ENCODE results near the gene PTPRN2.

The PTPRN2 gene

DNA sequence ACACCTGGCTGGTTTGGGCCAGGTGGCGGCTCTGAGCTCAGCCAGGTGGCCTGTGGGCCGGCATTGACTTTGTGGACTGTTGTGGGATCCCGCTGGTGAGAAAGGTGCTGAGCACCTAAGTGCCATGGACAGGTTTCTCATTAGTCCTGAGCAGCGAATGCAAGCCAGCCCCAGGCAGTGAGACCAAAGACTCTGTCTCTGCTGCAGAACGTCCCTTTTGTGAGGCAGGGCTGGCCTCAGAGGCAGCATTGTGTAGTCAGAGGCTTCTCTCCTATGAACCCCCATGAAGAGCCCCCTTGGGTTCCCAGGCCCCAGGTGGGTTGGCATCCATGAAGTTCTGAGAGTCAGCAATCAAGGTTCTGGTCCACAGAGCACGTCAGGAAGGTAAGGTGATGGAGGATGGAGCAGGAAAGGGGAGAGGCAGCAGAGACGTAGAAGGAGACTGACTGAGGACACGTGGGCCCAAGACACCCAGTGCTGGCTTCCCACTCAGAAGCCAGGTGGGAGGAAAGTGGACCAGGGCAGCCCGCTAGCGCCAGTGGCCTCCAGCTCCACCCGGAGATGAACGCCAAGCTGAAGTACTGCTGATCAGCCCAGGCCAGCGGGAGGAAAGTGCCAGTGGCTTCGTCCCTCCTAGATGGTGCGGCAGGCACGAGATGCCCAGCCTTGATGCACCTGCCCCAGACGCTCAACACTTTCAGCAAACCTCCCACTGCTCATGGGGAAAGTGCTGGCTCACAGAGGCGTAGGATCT lies 19.2 kb upstream of the PTPRN2 start:
- Mint-ChIP-seq H3K4me1 (peaks cover 31% of the 10 kb centered on the region), H3K9me3 (no peaks in the 10 kb centered on the region), H3K27ac (peak overlapping the region; percentile 45), H3K4me3 (no peak overlapping the region), H3K27me3 (ENCODE audit: low read depth, poor library complexity) (peaks cover 3% of the 10 kb centered on the region), H3K36me3 (ENCODE audit: low read depth) (peaks cover 14% of the 10 kb centered on the region)
- no peak for DNase-seq
- TF ChIP-seq, protein P1, sequence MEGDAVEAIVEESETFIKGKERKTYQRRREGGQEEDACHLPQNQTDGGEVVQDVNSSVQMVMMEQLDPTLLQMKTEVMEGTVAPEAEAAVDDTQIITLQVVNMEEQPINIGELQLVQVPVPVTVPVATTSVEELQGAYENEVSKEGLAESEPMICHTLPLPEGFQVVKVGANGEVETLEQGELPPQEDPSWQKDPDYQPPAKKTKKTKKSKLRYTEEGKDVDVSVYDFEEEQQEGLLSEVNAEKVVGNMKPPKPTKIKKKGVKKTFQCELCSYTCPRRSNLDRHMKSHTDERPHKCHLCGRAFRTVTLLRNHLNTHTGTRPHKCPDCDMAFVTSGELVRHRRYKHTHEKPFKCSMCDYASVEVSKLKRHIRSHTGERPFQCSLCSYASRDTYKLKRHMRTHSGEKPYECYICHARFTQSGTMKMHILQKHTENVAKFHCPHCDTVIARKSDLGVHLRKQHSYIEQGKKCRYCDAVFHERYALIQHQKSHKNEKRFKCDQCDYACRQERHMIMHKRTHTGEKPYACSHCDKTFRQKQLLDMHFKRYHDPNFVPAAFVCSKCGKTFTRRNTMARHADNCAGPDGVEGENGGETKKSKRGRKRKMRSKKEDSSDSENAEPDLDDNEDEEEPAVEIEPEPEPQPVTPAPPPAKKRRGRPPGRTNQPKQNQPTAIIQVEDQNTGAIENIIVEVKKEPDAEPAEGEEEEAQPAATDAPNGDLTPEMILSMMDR (IDR thresholded peaks at IDR 0.05): no peak

DNA sequence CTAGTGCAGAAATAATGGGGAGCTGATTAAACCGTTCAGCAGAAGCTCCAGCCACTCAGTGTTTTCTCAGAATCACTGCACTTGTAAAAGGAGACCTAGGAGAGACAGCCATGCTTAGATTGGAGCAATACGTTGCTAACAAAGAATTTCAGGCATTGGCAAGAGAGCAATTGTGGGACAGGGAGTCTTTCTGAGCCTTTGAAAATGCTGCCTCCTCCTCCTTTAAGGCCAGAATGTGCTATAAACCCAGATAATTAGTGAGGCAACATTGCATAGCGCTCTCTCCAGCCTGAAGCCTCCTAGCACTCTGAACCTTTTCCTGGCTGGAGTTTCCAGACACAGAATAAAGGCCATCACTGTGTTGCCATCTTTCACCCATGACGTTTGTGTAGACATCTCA lies 18.5 kb upstream of the PTPRN2 start:
- peaks cover 31% of the 10 kb centered on the region for H3K4me1 Mint-ChIP-seq
- peaks cover 14% of the 10 kb centered on the region for H3K36me3 Mint-ChIP-seq (ENCODE audit: low read depth)
- TF ChIP-seq, protein P1 (IDR thresholded peaks at IDR 0.05): no peak
- no peak overlapping the region for H3K4me3 Mint-ChIP-seq
- peak overlapping the region; percentile 85 for H3K27ac Mint-ChIP-seq
- no peak for DNase-seq
- peaks cover 3% of the 10 kb centered on the region for H3K27me3 Mint-ChIP-seq (ENCODE audit: low read depth, poor library complexity)
- no peaks in the 10 kb centered on the region for H3K9me3 Mint-ChIP-seq

DNA sequence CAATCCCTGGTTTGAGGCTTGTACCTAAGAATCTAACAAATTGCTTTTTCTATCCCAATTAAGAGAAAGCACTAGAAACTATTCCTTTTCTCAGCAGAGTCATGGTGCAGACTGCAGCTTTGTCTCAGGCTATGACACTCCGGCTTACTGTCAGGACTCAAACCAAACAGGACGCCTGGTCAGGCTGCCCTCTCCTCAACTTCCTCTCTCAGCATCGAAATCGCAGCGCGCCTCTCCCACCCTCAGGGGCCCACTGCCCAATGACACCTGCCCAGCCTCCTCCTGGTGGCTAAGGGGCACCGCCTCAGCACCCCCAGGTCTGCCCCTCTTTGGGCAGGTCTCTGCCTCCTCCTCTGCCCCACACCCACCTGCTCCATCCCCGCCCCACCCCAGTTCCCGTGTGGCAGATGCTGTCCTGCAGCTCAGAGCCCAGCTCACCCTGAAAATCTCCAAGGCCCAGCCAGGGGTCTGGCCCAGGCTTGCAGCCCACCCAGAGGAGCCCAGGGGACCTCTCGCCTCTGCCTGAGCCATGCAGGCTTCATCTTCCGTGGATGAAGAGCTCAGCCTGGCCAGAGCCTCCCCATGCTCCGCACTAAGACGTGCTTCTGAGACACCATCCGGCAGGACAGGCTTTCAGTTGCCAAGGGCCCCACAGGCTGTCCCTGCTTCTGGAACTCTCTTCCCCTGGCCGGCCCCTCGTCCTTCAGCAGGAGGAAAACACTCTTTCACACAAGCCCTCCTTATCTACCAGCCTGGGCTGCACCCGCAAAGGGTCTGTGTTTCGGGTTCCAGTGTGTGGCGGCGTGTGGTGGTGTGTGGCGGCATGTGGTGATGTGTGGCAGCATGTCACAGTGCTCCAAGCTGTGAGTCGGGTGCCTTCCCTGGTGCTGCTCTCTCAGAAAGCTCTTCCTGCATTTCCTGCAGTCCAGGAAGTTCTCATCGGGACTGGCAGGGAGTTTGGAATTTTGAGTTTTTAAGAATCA lies 16.4 kb upstream of the PTPRN2 start:
- Mint-ChIP-seq H3K36me3 (ENCODE audit: low read depth) (peaks cover 9% of the 10 kb centered on the region), H3K4me3 (no peak overlapping the region), H3K27me3 (ENCODE audit: low read depth, poor library complexity) (no peaks in the 10 kb centered on the region), H3K27ac (no peak overlapping the region), H3K4me1 (peaks cover 12% of the 10 kb centered on the region), H3K9me3 (no peaks in the 10 kb centered on the region)
- no peak for DNase-seq
- TF ChIP-seq, protein P1 (IDR thresholded peaks at IDR 0.05): no peak

DNA sequence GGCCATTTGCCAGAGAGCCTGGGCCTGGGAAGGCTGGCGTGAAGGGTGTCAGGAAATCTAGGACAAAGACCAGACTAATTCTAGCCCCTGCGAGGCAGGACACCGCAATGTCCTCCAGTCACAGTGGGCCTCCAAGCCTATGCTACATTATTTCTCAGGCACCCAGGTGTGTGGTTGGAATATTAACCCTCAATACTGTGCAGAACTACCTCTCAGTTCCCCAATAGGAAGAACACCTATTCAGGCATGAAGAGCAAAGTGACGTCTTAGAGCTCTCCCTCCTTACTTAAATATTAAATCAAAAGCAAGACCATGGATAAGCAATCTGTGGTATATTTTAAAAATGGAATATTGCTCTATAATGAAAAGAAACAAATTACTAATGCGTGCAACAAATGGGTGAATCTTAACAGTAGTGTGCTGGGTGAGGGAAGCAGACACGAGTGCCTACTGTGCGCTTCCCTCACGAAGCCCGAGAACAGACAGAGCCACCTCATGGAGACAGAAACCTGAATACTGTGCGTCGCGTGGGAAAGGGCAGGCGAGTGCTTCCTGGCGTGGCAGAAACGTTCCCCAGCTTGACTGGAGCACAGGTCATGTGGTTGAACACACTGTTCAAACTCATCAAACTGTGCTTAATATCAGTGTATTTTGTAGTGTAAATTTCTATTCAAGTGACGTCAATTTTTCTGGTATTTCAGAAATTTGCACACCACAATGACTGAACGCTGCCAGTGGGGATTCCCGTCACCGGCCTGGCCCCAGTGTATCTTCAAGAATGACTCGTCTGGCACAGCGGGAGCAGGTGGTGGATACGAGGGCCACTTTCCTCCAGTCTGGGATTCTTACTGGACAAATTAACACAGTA lies 15.5 kb upstream of the PTPRN2 start:
- H3K9me3 Mint-ChIP-seq: no peaks in the 10 kb centered on the region
- peaks cover 9% of the 10 kb centered on the region for H3K36me3 Mint-ChIP-seq (ENCODE audit: low read depth)
- TF ChIP-seq, protein P1 (IDR thresholded peaks at IDR 0.05): no peak
- DNase-seq: no peak
- H3K4me3 Mint-ChIP-seq: no peak overlapping the region
- peaks cover 11% of the 10 kb centered on the region for H3K4me1 Mint-ChIP-seq
- no peaks in the 10 kb centered on the region for H3K27me3 Mint-ChIP-seq (ENCODE audit: low read depth, poor library complexity)
- no peak overlapping the region for H3K27ac Mint-ChIP-seq

DNA sequence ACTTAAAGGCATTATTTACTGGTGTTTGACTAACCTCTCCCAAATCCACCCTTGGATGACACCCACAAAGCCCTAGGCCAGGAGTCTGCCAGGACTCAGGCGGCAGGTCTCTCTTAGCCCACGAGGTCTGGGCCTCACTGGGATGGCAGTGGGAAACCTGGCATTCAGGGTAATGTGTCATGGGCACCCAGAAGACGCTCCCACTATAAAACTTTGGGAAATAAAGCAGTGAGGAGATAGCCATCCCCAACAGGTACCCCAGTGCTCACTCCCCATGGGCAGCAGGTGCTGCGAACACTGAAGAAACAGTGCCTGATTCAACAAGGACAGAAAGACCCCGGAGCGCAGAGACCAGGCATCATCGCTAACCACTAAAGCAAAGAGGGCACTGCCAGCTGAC lies 14.4 kb upstream of the PTPRN2 start:
- no peak overlapping the region for H3K27ac Mint-ChIP-seq
- H3K36me3 Mint-ChIP-seq (ENCODE audit: low read depth): peaks cover 4% of the 10 kb centered on the region
- H3K4me3 Mint-ChIP-seq: no peak overlapping the region
- H3K4me1 Mint-ChIP-seq: peaks cover 11% of the 10 kb centered on the region
- H3K9me3 Mint-ChIP-seq: no peaks in the 10 kb centered on the region
- no peak for DNase-seq
- TF ChIP-seq, protein P1 (IDR thresholded peaks at IDR 0.05): no peak
- H3K27me3 Mint-ChIP-seq (ENCODE audit: low read depth, poor library complexity): no peaks in the 10 kb centered on the region

Measured in nephron progenitor cell (in vitro differentiated cells).